ENCODE results near the gene ZNF428.

GRCh38 chr19:43586346-43586745 lies 33.1 kb downstream of the ZNF428 start:
- TF ChIP-seq, protein P1, sequence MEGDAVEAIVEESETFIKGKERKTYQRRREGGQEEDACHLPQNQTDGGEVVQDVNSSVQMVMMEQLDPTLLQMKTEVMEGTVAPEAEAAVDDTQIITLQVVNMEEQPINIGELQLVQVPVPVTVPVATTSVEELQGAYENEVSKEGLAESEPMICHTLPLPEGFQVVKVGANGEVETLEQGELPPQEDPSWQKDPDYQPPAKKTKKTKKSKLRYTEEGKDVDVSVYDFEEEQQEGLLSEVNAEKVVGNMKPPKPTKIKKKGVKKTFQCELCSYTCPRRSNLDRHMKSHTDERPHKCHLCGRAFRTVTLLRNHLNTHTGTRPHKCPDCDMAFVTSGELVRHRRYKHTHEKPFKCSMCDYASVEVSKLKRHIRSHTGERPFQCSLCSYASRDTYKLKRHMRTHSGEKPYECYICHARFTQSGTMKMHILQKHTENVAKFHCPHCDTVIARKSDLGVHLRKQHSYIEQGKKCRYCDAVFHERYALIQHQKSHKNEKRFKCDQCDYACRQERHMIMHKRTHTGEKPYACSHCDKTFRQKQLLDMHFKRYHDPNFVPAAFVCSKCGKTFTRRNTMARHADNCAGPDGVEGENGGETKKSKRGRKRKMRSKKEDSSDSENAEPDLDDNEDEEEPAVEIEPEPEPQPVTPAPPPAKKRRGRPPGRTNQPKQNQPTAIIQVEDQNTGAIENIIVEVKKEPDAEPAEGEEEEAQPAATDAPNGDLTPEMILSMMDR (conservative IDR thresholded peaks at IDR 0.05; ENCODE audit: low read length), result no peak
- TF ChIP-seq EZH2phosphoT487 (IDR thresholded peaks at IDR 0.05; ENCODE audit: borderline replicate concordance, low read depth, low read length), result no peak
